Smooth muscle cell (in vitro differentiated cells): ENCODE measurements around the gene PTPRG. TPM values are rescaled to one million over a fixed set of nuclear protein-coding genes. Genes with fewer than 3 reads are reported as not detected.

Source experiments
- DNase-seq: peaks from one replicate; lab custom pipeline; 2025; ENCODE audit not compliant: unreplicated experiment; lab: John Stamatoyannopoulos, UW
- H2AFZ ChIP-seq: fragments of 200-600 bp; sonication (generic); 2 replicates; pipeline ENCODE4 v1.6.0; 2016; ENCODE audit warnings: antibody characterized with exemption, low read depth, mild to moderate bottlenecking
- H3F3A ChIP-seq: fragments of 200-600 bp; sonication (generic); 2 replicates; pipeline ENCODE4 v1.6.0; 2017; ENCODE audit warnings: antibody characterized with exemption, low read depth
- H3K27ac ChIP-seq: fragments of 200-600 bp; sonication (generic); 2 replicates; pipeline ENCODE4 v1.5.1; 2016; ENCODE audit warnings: low read depth, mild to moderate bottlenecking
- H3K27me3 ChIP-seq: fragments of 200-600 bp; sonication (generic); 2 replicates; pipeline ENCODE4 v1.6.1; 2016; ENCODE audit warnings: low read depth, mild to moderate bottlenecking
- H3K36me3 ChIP-seq: fragments of 200-600 bp; sonication (generic); 2 replicates; pipeline ENCODE4 v1.5.1; 2016; ENCODE audit warnings: low read depth
- H3K4me1 ChIP-seq: fragments of 200-600 bp; sonication (generic); 2 replicates; pipeline ENCODE4 v1.5.1; 2016; ENCODE audit warnings: low read depth
- H3K4me2 ChIP-seq: fragments of 200-600 bp; sonication (generic); 2 replicates; pipeline ENCODE4 v1.6.0; 2016; ENCODE audit warnings: mild to moderate bottlenecking
- H3K4me3 ChIP-seq: fragments of 200-600 bp; sonication (generic); 2 replicates; pipeline ENCODE4 v1.5.1; 2016; ENCODE audit warnings: mild to moderate bottlenecking
- H3K79me2 ChIP-seq: fragments of 200-600 bp; sonication (generic); 2 replicates; pipeline ENCODE4 v1.6.0; 2016; ENCODE audit warnings: low read depth, mild to moderate bottlenecking
- H3K9ac ChIP-seq: fragments of 200-600 bp; sonication (generic); 2 replicates; pipeline ENCODE4 v1.6.0; 2016; ENCODE audit warnings: low read depth
- H3K9me3 ChIP-seq: fragments of 200-600 bp; sonication (generic); replicated peaks from 2 replicates; pipeline ENCODE4 v1.5.1; 2016; ENCODE audit warnings: low read depth
- H4K20me1 ChIP-seq: fragments of 200-600 bp; sonication (generic); 2 replicates; pipeline ENCODE4 v1.6.0; 2016; ENCODE audit warnings: low read depth
- WGBS: methylation state at CpG from one replicate; pipeline ENCODE4 v1.1.7; 2016; ENCODE audit warnings: low lambda C conversion rate; 5-methylcytosine and 5-hydroxymethylcytosine counted together
- polyA plus RNA-seq: library from polyadenylated mRNA; unstranded; fragments of >200 nt; fragmentation: Nextera tagmentation; extraction: Ambion mirVana; gene quantifications from 2 replicates; pipeline ENCODE4 v1.2.1, GENCODE V29; 2016
- total RNA-seq: library from RNA; depleted of rRNA; stranded (reverse); fragments of >200 nt; gene quantifications from 2 replicates; pipeline ENCODE4 v1.2.3, GENCODE V29; 2014
- TF ChIP-seq, protein P1 (sequence below): fragments of 200-600 bp; sonication (generic); IDR thresholded peaks from 2 replicates; pipeline ENCODE4 v1.5.1; 2017; ENCODE audit warnings: borderline replicate concordance, mild to moderate bottlenecking, antibody characterized with exemption; ENCODE audit not compliant: insufficient read depth, poor library complexity, severe bottlenecking

Gene PTPRG
- total and polyA plus RNA-seq, 2 experiments from 2014 or later = 21.2 to 87.3 TPM

DNA sequence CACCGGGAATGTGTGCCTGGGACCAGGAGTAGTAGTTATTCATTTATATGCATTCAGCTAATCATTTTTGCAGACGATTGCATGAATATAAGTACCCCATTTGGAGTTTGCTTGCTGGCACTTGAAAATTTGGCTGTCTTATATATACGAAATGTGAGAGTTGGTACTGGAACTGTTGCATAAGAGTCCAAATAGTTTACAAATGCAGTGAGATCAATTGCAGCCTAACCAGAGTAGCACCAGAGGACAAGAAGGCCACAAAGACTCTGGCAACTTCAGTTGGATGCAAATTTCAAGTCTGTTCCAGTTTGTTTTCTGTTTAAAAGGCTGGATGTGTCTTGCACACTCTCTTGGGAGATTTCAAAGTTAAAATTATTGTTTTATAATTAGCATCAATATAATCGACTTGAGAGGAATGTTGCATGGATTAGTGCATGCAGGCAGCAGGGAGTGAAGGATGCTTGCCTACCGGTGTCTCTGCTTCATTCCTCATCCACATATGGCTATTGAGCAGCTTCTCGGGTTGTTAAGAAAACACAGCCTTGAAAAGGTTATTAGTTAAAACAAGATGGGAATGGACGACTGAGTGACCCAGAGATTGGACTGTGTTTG is 213.0 kb downstream of the PTPRG start:
- Histone ChIP-seq H3K27ac (no peak overlapping the region), H3K4me2 (no peak overlapping the region), H2AFZ (no peak overlapping the region), H3K79me2 (peaks cover 16% of the 10 kb centered on the region), H3K4me1 (no peaks in the 10 kb centered on the region), H4K20me1 (peaks cover 91% of the 10 kb centered on the region), H3K4me3 (no peak overlapping the region), H3K36me3 (no peaks in the 10 kb centered on the region), H3F3A (no peaks in the 10 kb centered on the region), H3K9ac (no peak overlapping the region), H3K9me3 (no peaks in the 10 kb centered on the region), H3K27me3 (no peaks in the 10 kb centered on the region)
- 93% methylated on average over 7 of the region's 7 CpGs for WGBS
- TF ChIP-seq, protein P1, sequence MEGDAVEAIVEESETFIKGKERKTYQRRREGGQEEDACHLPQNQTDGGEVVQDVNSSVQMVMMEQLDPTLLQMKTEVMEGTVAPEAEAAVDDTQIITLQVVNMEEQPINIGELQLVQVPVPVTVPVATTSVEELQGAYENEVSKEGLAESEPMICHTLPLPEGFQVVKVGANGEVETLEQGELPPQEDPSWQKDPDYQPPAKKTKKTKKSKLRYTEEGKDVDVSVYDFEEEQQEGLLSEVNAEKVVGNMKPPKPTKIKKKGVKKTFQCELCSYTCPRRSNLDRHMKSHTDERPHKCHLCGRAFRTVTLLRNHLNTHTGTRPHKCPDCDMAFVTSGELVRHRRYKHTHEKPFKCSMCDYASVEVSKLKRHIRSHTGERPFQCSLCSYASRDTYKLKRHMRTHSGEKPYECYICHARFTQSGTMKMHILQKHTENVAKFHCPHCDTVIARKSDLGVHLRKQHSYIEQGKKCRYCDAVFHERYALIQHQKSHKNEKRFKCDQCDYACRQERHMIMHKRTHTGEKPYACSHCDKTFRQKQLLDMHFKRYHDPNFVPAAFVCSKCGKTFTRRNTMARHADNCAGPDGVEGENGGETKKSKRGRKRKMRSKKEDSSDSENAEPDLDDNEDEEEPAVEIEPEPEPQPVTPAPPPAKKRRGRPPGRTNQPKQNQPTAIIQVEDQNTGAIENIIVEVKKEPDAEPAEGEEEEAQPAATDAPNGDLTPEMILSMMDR = no peak
- no peak for DNase-seq

DNA sequence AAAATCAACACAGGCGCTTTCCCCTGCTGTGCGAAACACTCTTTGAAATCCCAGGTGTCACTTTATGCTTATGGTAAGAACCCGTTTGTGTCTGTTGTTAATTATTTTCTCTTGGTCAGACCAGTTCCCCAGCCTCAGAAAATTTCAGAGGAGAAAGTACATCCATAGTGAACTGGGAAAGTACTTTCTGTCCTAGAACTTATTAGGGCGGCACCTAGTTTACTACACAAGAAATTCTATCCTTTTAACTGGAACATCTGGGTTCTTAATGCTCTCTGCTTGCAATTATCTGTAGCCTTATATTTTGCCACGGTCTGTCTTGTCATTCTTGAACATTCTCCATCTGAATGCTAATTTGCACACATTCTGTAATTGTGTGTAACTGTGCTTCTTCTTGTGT is 215.0 kb downstream of the PTPRG start:
- WGBS = 89% methylated on average over 5 of the region's 5 CpGs
- Histone ChIP-seq H3K4me3 (no peak overlapping the region), H3K36me3 (no peaks in the 10 kb centered on the region), H3K9ac (no peak overlapping the region), H4K20me1 (peaks cover 89% of the 10 kb centered on the region), H3K27me3 (no peaks in the 10 kb centered on the region), H3K9me3 (no peaks in the 10 kb centered on the region), H3K27ac (no peak overlapping the region), H3K79me2 (peaks cover 16% of the 10 kb centered on the region), H3K4me2 (no peak overlapping the region), H3K4me1 (peaks cover 7% of the 10 kb centered on the region), H2AFZ (no peak overlapping the region), H3F3A (no peaks in the 10 kb centered on the region)
- no peak for DNase-seq
- TF ChIP-seq, protein P1 = no peak

DNA sequence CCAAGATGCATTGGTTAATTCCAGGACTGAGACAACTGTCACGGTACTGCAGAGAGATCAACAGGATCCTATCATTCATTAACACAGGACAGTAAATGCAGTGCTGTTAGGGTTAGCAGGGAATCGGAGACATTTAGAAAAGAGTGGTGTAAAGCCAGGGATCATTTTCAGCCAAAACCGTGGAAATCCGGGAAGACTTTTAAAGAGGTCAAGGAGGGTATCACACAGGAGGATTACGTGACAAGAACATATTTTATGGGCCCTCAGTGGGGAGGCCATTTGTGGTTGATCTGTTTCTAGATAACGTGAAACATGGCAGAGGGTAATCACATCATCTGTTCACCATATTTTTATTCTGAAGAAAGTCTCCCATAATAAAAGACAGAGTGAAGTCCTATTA is 216.1 kb downstream of the PTPRG start:
- H3K4me2 ChIP-seq = no peak overlapping the region
- TF ChIP-seq, protein P1 = no peak
- H2AFZ ChIP-seq = no peak overlapping the region
- no peaks in the 10 kb centered on the region for H3K27me3 ChIP-seq
- no peaks in the 10 kb centered on the region for H3F3A ChIP-seq
- WGBS = 45% methylated on average over 6 of the region's 6 CpGs
- H3K27ac ChIP-seq = no peak overlapping the region
- no peak overlapping the region for H3K9ac ChIP-seq
- peaks cover 90% of the 10 kb centered on the region for H4K20me1 ChIP-seq
- no peaks in the 10 kb centered on the region for H3K36me3 ChIP-seq
- peaks cover 13% of the 10 kb centered on the region for H3K79me2 ChIP-seq
- H3K4me1 ChIP-seq = peaks cover 7% of the 10 kb centered on the region
- no peak overlapping the region for H3K4me3 ChIP-seq
- no peaks in the 10 kb centered on the region for H3K9me3 ChIP-seq
- no peak for DNase-seq

DNA sequence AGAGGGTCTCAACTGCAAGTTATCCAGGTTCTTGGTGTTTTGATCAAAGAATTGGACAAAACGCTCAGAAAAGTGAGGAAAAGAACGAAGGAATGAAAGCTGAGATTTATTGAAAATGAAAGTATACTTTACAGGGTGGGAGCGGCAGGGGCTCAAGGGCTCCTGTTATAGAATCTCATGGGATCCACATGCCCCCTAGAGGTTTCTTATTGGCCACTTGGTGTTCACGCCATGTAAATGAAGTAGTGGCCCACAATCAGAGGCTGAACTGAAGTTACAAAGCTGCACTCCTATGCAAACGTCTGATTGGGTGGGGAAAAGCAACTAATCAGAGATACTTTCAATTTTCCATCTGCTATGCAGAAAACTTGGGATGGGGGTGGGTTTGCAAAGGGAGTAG is 216.7 kb downstream of the PTPRG start:
- H3K27me3 ChIP-seq = no peaks in the 10 kb centered on the region
- TF ChIP-seq, protein P1 = no peak
- DNase-seq = no peak
- H3K4me1 ChIP-seq = peaks cover 7% of the 10 kb centered on the region
- H2AFZ ChIP-seq = no peak overlapping the region
- no peak overlapping the region for H3K9ac ChIP-seq
- H3K36me3 ChIP-seq = no peaks in the 10 kb centered on the region
- H3K4me3 ChIP-seq = no peak overlapping the region
- no peak overlapping the region for H3K27ac ChIP-seq
- peaks cover 11% of the 10 kb centered on the region for H3K79me2 ChIP-seq
- H4K20me1 ChIP-seq = peaks cover 90% of the 10 kb centered on the region
- H3F3A ChIP-seq = no peaks in the 10 kb centered on the region
- H3K9me3 ChIP-seq = no peaks in the 10 kb centered on the region
- no peak overlapping the region for H3K4me2 ChIP-seq
- 91% methylated on average over 5 of the region's 5 CpGs for WGBS
